Peyer's patch (tissue), 4 donors: Measurements from ENCODE around the gene TSHZ1. TPM values are rescaled to one million over a fixed set of nuclear protein-coding genes. Genes with fewer than 3 reads are reported as not detected.

Experiments
- DNase-seq, 3 donors: peaks; one replicate each; pipeline ENCODE4 v3.0.0-alpha.2; 2017 to 2019
- H3K27ac ChIP-seq, 4 donors: fragments of 200-600 bp; sonication (generic); one replicate each; pipeline ENCODE4 v1.5.1; 2016 to 2019
- H3K27me3 ChIP-seq, 2 donors: fragments of 200-600 bp; sonication (generic); one replicate each; pipeline ENCODE4 v1.5.1; 2019
- H3K36me3 ChIP-seq, 3 donors: fragments of 200-600 bp; sonication (generic); one replicate each; pipeline ENCODE4 v1.5.1; 2016 to 2019
- H3K4me1 ChIP-seq, 4 donors: fragments of 200-600 bp; sonication (generic); one replicate each; pipeline ENCODE4 v1.5.1; 2016 to 2019
- H3K4me3 ChIP-seq, 4 donors: fragments of 200-600 bp; sonication (generic); 1 replicate in 3 of 4; 2 replicates in 1 of 4; pipeline ENCODE4 v1.5.1; 2016 to 2019; ENCODE audit warnings: mild to moderate bottlenecking in 1 of 4
- H3K9me3 ChIP-seq, 4 donors: fragments of 200-600 bp; sonication (generic); one replicate each; pipeline ENCODE4 v1.5.1; 2016 to 2019; ENCODE audit warnings: mild to moderate bottlenecking in 1 of 4
- CTCF ChIP-seq, 6 experiments: fragments of 450-650 bp in 4 of 6; fragments of 200-600 bp in 2 of 6; sonication (generic) in 1 of 6; IDR thresholded peaks; one replicate each; pipeline ENCODE4 v1.5.1; 2017 to 2019; ENCODE audit warnings: antibody characterized with exemption in 6 of 6, mild to moderate bottlenecking in 3 of 6, moderate library complexity in 1 of 6
- POLR2A ChIP-seq, 2 donors: fragments of 450-650 bp; IDR thresholded peaks; one replicate each; pipeline ENCODE4 v1.5.1; 2017; ENCODE audit warnings: antibody characterized with exemption in 2 of 2, mild to moderate bottlenecking in 2 of 2, moderate library complexity in 2 of 2
- total RNA-seq, 4 donors: library from RNA; depleted of rRNA; stranded (reverse); fragments of >200 nt; gene quantifications; one replicate each; pipeline ENCODE4 v1.1.0, GENCODE V29; 2016

TSHZ1 gene
- total RNA-seq: 10 to 100 TPM; 12.4 to 34.8 (median 28.4) TPM

- Histone ChIP-seq H3K36me3 (no peaks in the 10 kb centered on the region), H3K9me3 (no peaks in the 10 kb centered on the region), H3K4me1 (peaks cover 0 to 54% (median 8%) of the 10 kb centered on the region in 4 donors), H3K4me3 (peak within 1 kb of the TSS; percentile 94 to 100 (median 96)), H3K27ac (peak within 1 kb of the TSS; percentile 84 to 100 (median 96)), H3K27me3 (no peaks in the 10 kb centered on the region)
- DNase-seq: peak in 2 of 3 donors; percentile 78 to 89
- TF ChIP-seq CTCF (IDR thresholded peaks at IDR 0.05) (no peak), POLR2A (IDR thresholded peaks at IDR 0.05) (peak; percentile 85 to 91)
These were observed at the start of gene TSHZ1 for GRCh38 chr18:75210274-75211001. Gene TSHZ1, plus strand, starts transcription at chr18:75210797. Its CDS starts 1,080 bp downstream, at chr18:75211877.

- H3K27me3 ChIP-seq: no peaks in the 10 kb centered on the region
- H3K27ac ChIP-seq: peak overlapping the region in 1 of 4 donors; percentile 12
- no peaks in the 10 kb centered on the region for H3K9me3 ChIP-seq
- H3K36me3 ChIP-seq: no peaks in the 10 kb centered on the region
- H3K4me3 ChIP-seq: peak overlapping the region; percentile 34 to 59 (median 48)
- peak in 2 of 3 donors; percentile 30 to 79 for DNase-seq
- TF ChIP-seq POLR2A (IDR thresholded peaks at IDR 0.05) (no peak), CTCF (IDR thresholded peaks at IDR 0.05) (peak in 3 of 6 experiments; percentile 31 to 37 (median 36))
- no peaks in the 10 kb centered on the region for H3K4me1 ChIP-seq
These were observed 49.2 kb upstream of the TSHZ1 start for GRCh38 chr18:75161256-75162028.

GRCh38 chr18:75162467-75162866 lies 48.1 kb upstream of the TSHZ1 start:
- DNase-seq: no peak

GRCh38 chr18:75162978-75163377 lies 47.6 kb upstream of the TSHZ1 start:
- H3K9me3 ChIP-seq: no peaks in the 10 kb centered on the region
- TF ChIP-seq POLR2A (IDR thresholded peaks at IDR 0.05) (no peak), CTCF (IDR thresholded peaks at IDR 0.05) (no peak)
- DNase-seq: no peak
- H3K4me3 ChIP-seq: no peak overlapping the region
- H3K27ac ChIP-seq: no peak overlapping the region
- H3K4me1 ChIP-seq: no peaks in the 10 kb centered on the region
- no peaks in the 10 kb centered on the region for H3K36me3 ChIP-seq
- H3K27me3 ChIP-seq: no peaks in the 10 kb centered on the region

More at GRCh38 chr18:75162467-75162866, 48.1 kb upstream of the TSHZ1 start:
- Histone ChIP-seq H3K4me3 (no peak overlapping the region), H3K27me3 (no peaks in the 10 kb centered on the region), H3K4me1 (no peaks in the 10 kb centered on the region), H3K36me3 (no peaks in the 10 kb centered on the region), H3K9me3 (no peaks in the 10 kb centered on the region), H3K27ac (no peak overlapping the region)
- TF ChIP-seq POLR2A (IDR thresholded peaks at IDR 0.05) (no peak), CTCF (IDR thresholded peaks at IDR 0.05) (no peak)

- no peak overlapping the region for H3K4me3 ChIP-seq
These were observed 46.9 kb upstream of the TSHZ1 start for GRCh38 chr18:75163736-75164135.

More at GRCh38 chr18:75163736-75164135, 46.9 kb upstream of the TSHZ1 start:
- no peak for DNase-seq
- Histone ChIP-seq H3K9me3 (no peaks in the 10 kb centered on the region), H3K27ac (no peak overlapping the region), H3K27me3 (no peaks in the 10 kb centered on the region), H3K36me3 (no peaks in the 10 kb centered on the region), H3K4me1 (no peaks in the 10 kb centered on the region)
- TF ChIP-seq CTCF (IDR thresholded peaks at IDR 0.05) (no peak), POLR2A (IDR thresholded peaks at IDR 0.05) (no peak)
